ENCODE measurements around the gene GRAMD2B. TPM values are rescaled to one million over a fixed set of nuclear protein-coding genes. Genes with fewer than 3 reads are reported as not detected.
A peak's percentile ranks its signal among the peaks of the same experiment; 100 is the strongest.

GRAMD2B gene
- total and polyA plus RNA-seq, 2 experiments from 2014 or later = 90.4 to 128 TPM

DNA sequence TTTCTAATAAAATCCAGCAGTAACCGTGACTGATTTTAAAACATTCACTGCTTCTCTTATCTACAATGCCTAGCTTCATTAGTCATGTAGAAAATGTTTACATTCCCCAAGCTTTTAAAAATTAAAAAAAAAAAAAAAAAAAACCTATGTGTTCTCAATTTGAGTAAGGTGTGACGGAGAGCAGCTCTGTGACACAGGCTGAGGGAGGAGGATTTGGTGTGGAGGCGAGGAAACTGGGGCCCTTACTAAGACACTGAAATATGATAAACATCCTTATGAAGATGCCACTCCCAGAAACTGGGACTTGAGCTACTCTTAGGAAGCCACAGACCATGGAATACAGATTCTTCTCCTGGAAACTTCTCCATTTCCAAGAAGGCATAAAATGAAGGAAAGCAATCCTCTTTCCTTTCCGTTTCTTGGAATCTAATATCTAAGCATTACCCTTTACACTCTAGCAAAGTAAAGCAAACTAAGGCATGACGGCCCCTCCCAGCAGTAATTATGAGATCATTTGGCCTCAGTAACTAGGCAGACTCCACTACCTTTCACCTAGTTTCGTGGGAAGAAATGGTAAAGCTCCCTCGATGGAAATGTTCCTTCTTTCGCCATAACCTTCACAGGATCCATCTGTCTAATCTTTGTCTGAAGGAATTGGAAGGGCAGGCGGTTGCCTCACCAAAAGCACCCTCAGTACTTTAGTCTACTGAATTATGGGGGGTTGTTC is 23.5 kb downstream of the GRAMD2B start:
- TF ChIP-seq EZH2 (IDR thresholded peaks at IDR 0.05; ENCODE audit: insufficient read depth, poor library complexity, severe bottlenecking) (no peak), EZH2phosphoT487 (IDR thresholded peaks at IDR 0.05; ENCODE audit: insufficient read depth, low read depth) (no peak)
- Histone ChIP-seq H3K4me1 (ENCODE audit: insufficient read depth) (peaks cover 65% of the 10 kb centered on the region), H3K79me2 (ENCODE audit: insufficient read depth) (peaks cover 84% of the 10 kb centered on the region), H3K27ac (peak overlapping the region; percentile 90), H3K4me3 (peak overlapping the region; percentile 37), H3F3A (ENCODE audit: insufficient read depth) (peaks cover 87% of the 10 kb centered on the region), H3K9me2 (ENCODE audit: insufficient read depth) (no peaks in the 10 kb centered on the region), H4K20me1 (ENCODE audit: insufficient read depth) (no peaks in the 10 kb centered on the region), H2AFZ (peak overlapping the region; percentile 56; the same call in 1 of the 2 replicates), H3K9me3 (ENCODE audit: low read depth) (no peaks in the 10 kb centered on the region), H3K4me2 (ENCODE audit: unreplicated experiment) (peak overlapping the region; percentile 68), H3K9ac (peak overlapping the region; percentile 59), H3K36me3 (ENCODE audit: low read depth) (peaks cover 11% of the 10 kb centered on the region; the same call in 1 of the 2 replicates), H3K27me3 (replicated peaks; ENCODE audit: insufficient read depth) (no peaks in the 10 kb centered on the region)
- DNase-seq = peak; percentile 96
- in situ Hi-C loops (cut with MboI) = no loop called here
- WGBS, 2 experiments (ENCODE audit: low coverage in 1 of 2, low lambda C conversion rate in 2 of 2, missing lambda C conversion rate in 2 of 2) = 31 to 33% methylated on average over 9 of the region's 9 CpGs

DNA sequence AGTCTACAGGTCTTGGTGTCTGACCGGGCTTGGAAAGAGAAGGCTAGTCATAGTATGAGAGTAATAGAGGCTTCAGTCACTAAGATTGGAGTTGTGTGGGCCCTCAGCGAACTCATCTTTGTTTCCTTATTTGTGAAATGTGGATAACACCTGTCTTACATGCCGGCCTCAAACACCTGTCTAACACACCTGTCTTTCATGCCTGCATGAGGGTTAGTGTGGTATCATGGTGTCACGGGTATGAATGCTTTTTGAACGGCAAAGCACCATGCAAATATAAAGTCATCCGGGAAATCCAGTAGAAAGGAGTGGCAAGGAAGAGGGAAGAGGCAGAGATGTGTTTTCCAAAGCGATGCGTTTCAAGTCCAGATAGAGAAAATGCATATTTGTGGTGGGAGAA is 25.5 kb downstream of the GRAMD2B start:
- Histone ChIP-seq H3K27me3 (replicated peaks; ENCODE audit: insufficient read depth) (no peaks in the 10 kb centered on the region), H3K27ac (peak overlapping the region; percentile 90), H3K4me3 (no peak overlapping the region), H3F3A (ENCODE audit: insufficient read depth) (peaks cover 86% of the 10 kb centered on the region), H3K9me3 (ENCODE audit: low read depth) (no peaks in the 10 kb centered on the region), H3K4me2 (ENCODE audit: unreplicated experiment) (no peak overlapping the region), H3K9ac (no peak overlapping the region), H3K79me2 (ENCODE audit: insufficient read depth) (peaks cover 84% of the 10 kb centered on the region), H3K9me2 (ENCODE audit: insufficient read depth) (no peaks in the 10 kb centered on the region), H3K4me1 (ENCODE audit: insufficient read depth) (peaks cover 75% of the 10 kb centered on the region), H4K20me1 (ENCODE audit: insufficient read depth) (no peaks in the 10 kb centered on the region), H2AFZ (no peak overlapping the region), H3K36me3 (ENCODE audit: low read depth) (peaks cover 25% of the 10 kb centered on the region)
- DNase-seq = no peak
- in situ Hi-C loops (cut with MboI) = no loop called here
- TF ChIP-seq EZH2 (IDR thresholded peaks at IDR 0.05; ENCODE audit: insufficient read depth, poor library complexity, severe bottlenecking) (no peak), EZH2phosphoT487 (IDR thresholded peaks at IDR 0.05; ENCODE audit: insufficient read depth, low read depth) (no peak)
- WGBS, 2 experiments (ENCODE audit: low coverage in 1 of 2, low lambda C conversion rate in 2 of 2, missing lambda C conversion rate in 2 of 2) = 85 to 88% methylated on average over 8 of the region's 8 CpGs

DNA sequence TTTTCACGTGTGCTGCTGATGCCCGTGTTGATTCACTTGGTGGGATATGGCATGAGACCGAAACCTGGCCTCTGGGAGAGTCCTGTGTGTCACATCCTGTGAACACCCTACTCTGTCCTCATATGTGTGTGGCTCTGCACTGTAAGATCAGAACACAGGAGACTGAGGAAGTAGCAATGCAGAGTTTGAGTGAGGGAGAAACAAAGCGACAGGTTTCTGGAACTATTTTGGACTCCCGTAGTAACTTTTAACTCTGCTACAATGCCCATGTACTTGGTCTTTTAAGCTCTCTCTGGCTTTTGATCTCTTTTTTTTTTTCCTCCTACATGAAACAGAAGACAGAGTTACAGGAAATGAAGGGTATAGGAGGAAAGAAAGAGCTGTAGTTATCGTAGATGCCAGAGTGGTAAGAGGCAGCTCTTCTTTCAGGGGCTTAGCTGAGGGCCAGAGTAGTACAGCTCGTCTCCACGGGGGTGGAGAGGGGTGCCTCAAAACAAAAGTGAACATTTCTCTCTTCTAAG is 26.6 kb downstream of the GRAMD2B start:
- peak overlapping the region; percentile 90 for H3K27ac ChIP-seq
- peaks cover 35% of the 10 kb centered on the region for H3K36me3 ChIP-seq (ENCODE audit: low read depth)
- no peak for TF ChIP-seq EZH2 (IDR thresholded peaks at IDR 0.05; ENCODE audit: insufficient read depth, poor library complexity, severe bottlenecking)
- no peak for TF ChIP-seq EZH2phosphoT487 (IDR thresholded peaks at IDR 0.05; ENCODE audit: insufficient read depth, low read depth)
- H3K27me3 ChIP-seq (replicated peaks; ENCODE audit: insufficient read depth) = no peaks in the 10 kb centered on the region
- no peaks in the 10 kb centered on the region for H3K9me2 ChIP-seq (ENCODE audit: insufficient read depth)
- H3K9me3 ChIP-seq (ENCODE audit: low read depth) = no peaks in the 10 kb centered on the region
- H2AFZ ChIP-seq = peak overlapping the region; percentile 25; the same call in 1 of the 2 replicates
- peaks cover 78% of the 10 kb centered on the region for H3F3A ChIP-seq (ENCODE audit: insufficient read depth)
- peaks cover 84% of the 10 kb centered on the region for H3K79me2 ChIP-seq (ENCODE audit: insufficient read depth)
- H4K20me1 ChIP-seq (ENCODE audit: insufficient read depth) = no peaks in the 10 kb centered on the region
- peaks cover 81% of the 10 kb centered on the region for H3K4me1 ChIP-seq (ENCODE audit: insufficient read depth)
- peak overlapping the region; percentile 47 for H3K4me2 ChIP-seq (ENCODE audit: unreplicated experiment)
- peak; percentile 88 for DNase-seq
- peak overlapping the region; percentile 14; the same call in 1 of the 2 replicates for H3K4me3 ChIP-seq
- peak overlapping the region; percentile 66 for H3K9ac ChIP-seq
- in situ Hi-C loops (cut with MboI) = no loop called here
- 30 to 35% methylated on average over 8 of the region's 8 CpGs for WGBS, 2 experiments (ENCODE audit: low coverage in 1 of 2, low lambda C conversion rate in 2 of 2, missing lambda C conversion rate in 2 of 2)

DNA sequence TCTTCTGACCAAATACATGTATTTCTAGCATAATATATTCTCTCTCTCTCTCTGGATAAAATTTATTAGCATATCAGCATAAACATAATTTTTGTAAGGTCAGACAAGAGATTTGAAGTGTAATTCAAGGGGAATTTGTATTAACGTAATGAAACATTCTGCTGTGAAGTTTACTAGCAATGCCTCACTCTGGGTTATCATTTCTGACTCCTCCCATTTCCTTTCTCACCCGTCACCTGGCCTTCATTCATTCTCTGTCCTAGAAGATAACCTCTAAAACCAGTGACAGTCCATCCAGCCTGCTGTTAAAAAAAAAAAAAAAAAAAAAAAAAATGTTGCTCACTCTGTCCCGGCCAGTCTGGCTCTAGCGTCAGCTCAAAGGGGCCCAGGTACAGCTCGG is 27.1 kb downstream of the GRAMD2B start:
- Histone ChIP-seq H3K27ac (peak overlapping the region; percentile 90), H3K9me2 (ENCODE audit: insufficient read depth) (no peaks in the 10 kb centered on the region), H3F3A (ENCODE audit: insufficient read depth) (peaks cover 78% of the 10 kb centered on the region), H3K4me1 (ENCODE audit: insufficient read depth) (peaks cover 81% of the 10 kb centered on the region), H3K36me3 (ENCODE audit: low read depth) (peaks cover 35% of the 10 kb centered on the region), H3K4me3 (peak overlapping the region; percentile 14; the same call in 1 of the 2 replicates), H3K79me2 (ENCODE audit: insufficient read depth) (peaks cover 85% of the 10 kb centered on the region), H4K20me1 (ENCODE audit: insufficient read depth) (no peaks in the 10 kb centered on the region), H3K4me2 (ENCODE audit: unreplicated experiment) (peak overlapping the region; percentile 47), H3K9ac (peak overlapping the region; percentile 66), H3K9me3 (ENCODE audit: low read depth) (no peaks in the 10 kb centered on the region), H3K27me3 (replicated peaks; ENCODE audit: insufficient read depth) (no peaks in the 10 kb centered on the region), H2AFZ (no peak overlapping the region)
- in situ Hi-C loops (cut with MboI) = no loop called here
- TF ChIP-seq EZH2 (IDR thresholded peaks at IDR 0.05; ENCODE audit: insufficient read depth, poor library complexity, severe bottlenecking) = no peak
- no peak for TF ChIP-seq EZH2phosphoT487 (IDR thresholded peaks at IDR 0.05; ENCODE audit: insufficient read depth, low read depth)
- 87 to 90% methylated on average over 5 of the region's 5 CpGs for WGBS, 2 experiments (ENCODE audit: low coverage in 1 of 2, low lambda C conversion rate in 2 of 2, missing lambda C conversion rate in 2 of 2)
- no peak for DNase-seq

Measured in GM23248 (cell line).